K562 (cell line): ENCODE results near the gene ICA1L. TPM values are rescaled to one million over a fixed set of nuclear protein-coding genes. Genes with fewer than 3 reads are reported as not detected.
A peak's percentile ranks its signal among the peaks of the same experiment; 100 is the strongest.

Experiments used
- CBX3 ChIP-seq, 2 experiments: IDR thresholded peaks; 1 replicate in 1 of 2; 2 replicates in 1 of 2; pipeline ENCODE4 v1.6.1; 2012; ENCODE audit warnings: inconsistent platforms in 2 of 2, low read length in 2 of 2, borderline replicate concordance in 1 of 2, control low read depth in 1 of 2
- COPS2 ChIP-seq: fragments of 450-650 bp; conservative IDR thresholded peaks from 2 replicates; pipeline ENCODE4 v1.6.1; 2016; ENCODE audit warnings: mild to moderate bottlenecking, moderate library complexity
- E2F6 ChIP-seq, 2 experiments: IDR thresholded peaks; 2 replicates each; pipeline ENCODE4 v1.6.1; 2011; ENCODE audit warnings: borderline replicate concordance in 1 of 2, control low read depth in 1 of 2, low read depth in 1 of 2, low read length in 1 of 2, mild to moderate bottlenecking in 1 of 2, mixed read lengths in 1 of 2, moderate library complexity in 1 of 2; ENCODE audit not compliant: insufficient read depth in 1 of 2, insufficient read length in 1 of 2, poor library complexity in 1 of 2, severe bottlenecking in 1 of 2; ENCODE audit errors: extremely low read depth in 1 of 2
- EZH2 ChIP-seq: IDR thresholded peaks from 2 replicates; pipeline ENCODE4 v1.6.1; 2012; ENCODE audit warnings: low read depth, mild to moderate bottlenecking, inconsistent platforms, low read length, borderline replicate concordance
- HBP1 ChIP-seq: fragments of 450-650 bp; formaldehyde crosslinking; IDR thresholded peaks from 2 replicates; pipeline ENCODE4 v1.4.0; 2022; ENCODE audit warnings: missing genetic modification characterization
- NUFIP1 ChIP-seq: fragments of 450-650 bp; IDR thresholded peaks from 2 replicates; pipeline ENCODE4 v1.6.1; 2018; ENCODE audit not compliant: partially characterized antibody
- POLR2H ChIP-seq: IDR thresholded peaks from 2 replicates; pipeline ENCODE4 v1.6.1; 2016; ENCODE audit warnings: missing genetic modification characterization, low read depth, mild to moderate bottlenecking, control low read depth, missing compliant biosample characterization, moderate library complexity
- RBM15 ChIP-seq: fragments of 200-400 bp; formaldehyde crosslinking; IDR thresholded peaks from 2 replicates; pipeline ENCODE4 v1.6.1; 2018; ENCODE audit warnings: mild to moderate bottlenecking, low read length, moderate library complexity; ENCODE audit not compliant: insufficient read depth
- TAF15 ChIP-seq: fragments of 200-400 bp; formaldehyde crosslinking; IDR thresholded peaks from 2 replicates; pipeline ENCODE4 v1.6.1; 2017; ENCODE audit warnings: mild to moderate bottlenecking, low read depth, low read length, moderate library complexity
- TBP ChIP-seq: optimal IDR thresholded peaks from 2 replicates; pipeline ENCODE3; 2011; ENCODE audit warnings: low read depth, low read length, improper control_type of control experiment
- TCF15 ChIP-seq: fragments of 250-450 bp; sonication (Bioruptor Pico); IDR thresholded peaks from 2 replicates; pipeline ENCODE4 v1.8.0; 2022; ENCODE audit warnings: moderate library complexity, mild to moderate bottlenecking, inconsistent platforms
- TGIF2 ChIP-seq: sonication (generic); formaldehyde crosslinking; IDR thresholded peaks from 2 replicates; pipeline ENCODE4 v1.8.1; 2022; ENCODE audit warnings: mild to moderate bottlenecking, missing genetic modification reagents, moderate library complexity
- TSHZ1 ChIP-seq: fragments of 250-450 bp; sonication (Bioruptor Pico); IDR thresholded peaks from 2 replicates; pipeline ENCODE4 v1.4.0; 2020; ENCODE audit warnings: mild to moderate bottlenecking, moderate library complexity
- ZBTB17 ChIP-seq: fragments of 450-650 bp; formaldehyde crosslinking; IDR thresholded peaks from 2 replicates; pipeline ENCODE4 v1.4.0; 2020; ENCODE audit warnings: mild to moderate bottlenecking
- ZBTB5 ChIP-seq: fragments of 450-650 bp; IDR thresholded peaks from 2 replicates; pipeline ENCODE4 v1.6.1; 2017; ENCODE audit warnings: antibody characterized with exemption
- ZFX ChIP-seq: sonication (generic); formaldehyde crosslinking; IDR thresholded peaks from 2 replicates; pipeline ENCODE4 v1.8.0; 2022; ENCODE audit warnings: mild to moderate bottlenecking, missing genetic modification reagents, moderate library complexity
- ZNF431 ChIP-seq: sonication (generic); formaldehyde crosslinking; IDR thresholded peaks from 2 replicates; pipeline ENCODE4 v1.8.0; 2022; ENCODE audit warnings: mild to moderate bottlenecking, missing genetic modification reagents
- ZNF76 ChIP-seq: fragments of 250-450 bp; sonication (Bioruptor Pico); IDR thresholded peaks from 2 replicates; pipeline ENCODE4 v1.4.0; 2020; ENCODE audit warnings: mild to moderate bottlenecking, moderate library complexity, borderline replicate concordance
- polyA plus RNA-seq, 8 experiments: library from polyadenylated mRNA; depleted of rRNA in 4 of 8; stranded (reverse) in 5 of 8; unstranded in 3 of 8; fragments of >200 nt; fragmentation: Nextera tagmentation in 2 of 8; fragmentation: Illumina TruSeq in 1 of 8; extraction: Ambion mirVana in 2 of 8; extraction: Trizol in 1 of 8; gene quantifications; 2 replicates each; pipeline versions ENCODE4 v1.2.1 to v1.2.3, GENCODE V29; 2011 to 2014; ENCODE audit warnings: inconsistent platforms in 1 of 8, missing spikeins in 1 of 8
- total RNA-seq, 7 experiments: library from RNA; depleted of rRNA in 6 of 7; stranded (reverse); fragments of >200 nt in 6 of 7; fragmentation: Illumina TruSeq in 2 of 7; extraction: Trizol in 2 of 7; gene quantifications; 2 replicates each; pipeline versions ENCODE4 v1.2.1 to v1.2.3, GENCODE V29; 2011 to 2021; ENCODE audit warnings: low replicate concordance in 1 of 7

ICA1L gene
- total and polyA plus RNA-seq, 9 of the 15 experiments (the other 6 are each of a cell fraction or from before 2014, with no cell fraction given), result 0.57 to 1.7 (median 1.1) TPM

GRCh38 chr2:202871300-202872141 is at the start of gene ICA1L (continued):
- TF ChIP-seq E2F6 (IDR thresholded peaks at IDR 0.05; ENCODE audit: borderline replicate concordance in 1 of 2, extremely low read depth in 1 of 2, insufficient read depth in 1 of 2, insufficient read length in 1 of 2, low read depth in 1 of 2, low read length in 1 of 2, poor library complexity in 1 of 2, severe bottlenecking in 1 of 2) (peak; percentile 60 to 86), RBM15 (no peak), ZNF76 (CRISPR knock-in tag) (no peak), POLR2H (no peak), EZH2 (no peak), TCF15 (CRISPR knock-in tag) (no peak), ZBTB17 (CRISPR knock-in tag) (no peak), TAF15 (no peak), TSHZ1 (CRISPR knock-in tag) (no peak), ZFX (peak; percentile 92), NUFIP1 (no peak), TGIF2 (CRISPR knock-in tag) (peak; percentile 59; the same call in 1 of the 2 replicates), COPS2 (no peak), HBP1 (no peak), ZBTB5 (no peak), TBP (no peak), ZNF431 (CRISPR knock-in tag) (no peak), CBX3 (IDR thresholded peaks at IDR 0.05; ENCODE audit: borderline replicate concordance in 1 of 2, low read length in 2 of 2) (no peak)
